ENCODE data around the gene SOD1. TPM values are rescaled to one million over a fixed set of nuclear protein-coding genes. Genes with fewer than 3 reads are reported as not detected.

The SOD1 gene
- total RNA-seq, 1 donor from 2014 or later: 236 TPM

DNA sequence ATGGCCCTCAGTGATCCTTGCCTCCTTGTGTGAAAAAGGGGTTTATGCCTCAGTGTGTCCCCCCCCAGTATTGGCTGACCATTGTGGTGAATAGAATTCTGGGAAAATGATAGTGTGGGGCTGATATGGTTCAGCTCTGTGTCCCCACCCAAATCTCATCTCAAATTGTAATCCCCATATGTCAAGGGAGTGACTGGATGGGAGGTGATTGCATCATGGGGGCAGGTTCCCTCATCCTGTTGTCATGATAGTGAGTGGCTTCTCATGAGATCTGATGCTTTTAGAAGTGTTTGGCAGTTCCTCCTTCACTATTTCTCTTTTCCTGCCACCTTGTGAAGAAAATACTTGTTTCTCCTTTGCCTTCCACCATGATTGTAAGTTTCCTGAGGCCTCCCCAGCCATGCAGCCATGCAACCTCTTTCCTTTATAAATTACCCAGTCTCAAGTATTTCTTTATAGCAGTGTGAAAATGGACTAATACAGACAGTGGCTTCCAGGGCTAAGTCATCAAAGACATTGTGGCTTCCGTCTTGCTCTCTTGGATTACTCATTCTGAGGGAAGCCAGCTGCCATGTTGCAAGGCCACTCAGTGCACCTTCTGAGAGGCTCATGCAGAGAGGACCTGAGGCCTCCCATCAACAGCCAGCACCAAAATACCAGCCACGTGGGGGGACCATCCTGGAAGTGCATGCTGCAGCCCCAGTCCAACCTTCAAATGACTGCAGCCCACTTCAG lies 40.6 kb upstream of the SOD1 start:
- Mint-ChIP-seq H3K9me3 (ENCODE audit: unreplicated experiment) (peaks cover 3% of the 10 kb centered on the region), H3K27ac (ENCODE audit: unreplicated experiment) (no peak overlapping the region), H3K27me3 (ENCODE audit: low read depth, unreplicated experiment) (no peaks in the 10 kb centered on the region), H3K36me3 (ENCODE audit: low read depth, unreplicated experiment) (no peaks in the 10 kb centered on the region), H3K4me1 (ENCODE audit: low read depth, unreplicated experiment) (no peaks in the 10 kb centered on the region), H3K4me3 (ENCODE audit: unreplicated experiment) (no peak overlapping the region)
- Histone ChIP-seq H3K4me1 (ENCODE audit: insufficient read depth, low read length) (no peaks in the 10 kb centered on the region), H3K27me3 (ENCODE audit: insufficient read depth, low read length) (no peaks in the 10 kb centered on the region), H4K20me1 (ENCODE audit: insufficient read depth, low read length) (no peaks in the 10 kb centered on the region), H2AFZ (ENCODE audit: low read depth, low read length) (no peak overlapping the region), H3K79me2 (ENCODE audit: insufficient read depth, low read length) (no peaks in the 10 kb centered on the region), H3K4me3 (ENCODE audit: insufficient read depth, low read depth, low read length) (no peak overlapping the region), H3K9me3 (ENCODE audit: insufficient read depth, low read depth, low read length) (peaks cover 6% of the 10 kb centered on the region), H3K9ac (ENCODE audit: low read length) (no peak overlapping the region), H3K27ac (ENCODE audit: low read depth, low read length) (no peak overlapping the region), H3K36me3 (ENCODE audit: insufficient read depth, low read length) (no peaks in the 10 kb centered on the region), H3K4me2 (ENCODE audit: low read length) (no peak overlapping the region)
- DNase-seq (ENCODE audit: low read depth) (no peak), FAIRE-seq (no peak)
- TF ChIP-seq, protein P1, sequence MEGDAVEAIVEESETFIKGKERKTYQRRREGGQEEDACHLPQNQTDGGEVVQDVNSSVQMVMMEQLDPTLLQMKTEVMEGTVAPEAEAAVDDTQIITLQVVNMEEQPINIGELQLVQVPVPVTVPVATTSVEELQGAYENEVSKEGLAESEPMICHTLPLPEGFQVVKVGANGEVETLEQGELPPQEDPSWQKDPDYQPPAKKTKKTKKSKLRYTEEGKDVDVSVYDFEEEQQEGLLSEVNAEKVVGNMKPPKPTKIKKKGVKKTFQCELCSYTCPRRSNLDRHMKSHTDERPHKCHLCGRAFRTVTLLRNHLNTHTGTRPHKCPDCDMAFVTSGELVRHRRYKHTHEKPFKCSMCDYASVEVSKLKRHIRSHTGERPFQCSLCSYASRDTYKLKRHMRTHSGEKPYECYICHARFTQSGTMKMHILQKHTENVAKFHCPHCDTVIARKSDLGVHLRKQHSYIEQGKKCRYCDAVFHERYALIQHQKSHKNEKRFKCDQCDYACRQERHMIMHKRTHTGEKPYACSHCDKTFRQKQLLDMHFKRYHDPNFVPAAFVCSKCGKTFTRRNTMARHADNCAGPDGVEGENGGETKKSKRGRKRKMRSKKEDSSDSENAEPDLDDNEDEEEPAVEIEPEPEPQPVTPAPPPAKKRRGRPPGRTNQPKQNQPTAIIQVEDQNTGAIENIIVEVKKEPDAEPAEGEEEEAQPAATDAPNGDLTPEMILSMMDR (IDR thresholded peaks at IDR 0.05; ENCODE audit: insufficient read depth, low read depth, low read length): no peak
- no peak for TF ChIP-seq EZH2 (IDR thresholded peaks at IDR 0.05; ENCODE audit: insufficient read depth, low read length)

DNA sequence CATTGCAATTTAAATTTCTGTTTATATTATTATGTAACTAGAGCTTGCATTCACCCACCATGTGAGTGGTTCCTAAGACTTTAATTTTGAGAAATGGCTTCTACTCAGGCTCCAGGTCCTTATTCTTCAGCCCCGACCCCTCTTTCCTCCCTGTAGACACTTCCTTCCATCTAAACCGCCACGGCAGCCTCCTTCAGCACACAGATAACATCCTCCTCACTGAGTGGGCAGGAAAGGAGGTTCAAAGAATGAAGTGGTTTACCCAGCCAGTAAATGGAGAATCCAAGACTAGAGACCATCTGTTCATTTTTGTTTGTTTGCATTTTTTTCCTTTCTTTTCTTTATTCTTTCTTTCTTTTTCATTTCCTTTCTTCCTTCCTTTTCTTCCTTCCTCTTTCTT lies 37.1 kb upstream of the SOD1 start:
- Mint-ChIP-seq H3K4me3 (ENCODE audit: unreplicated experiment) (no peak overlapping the region), H3K27ac (ENCODE audit: unreplicated experiment) (no peak overlapping the region), H3K27me3 (ENCODE audit: low read depth, unreplicated experiment) (no peaks in the 10 kb centered on the region), H3K36me3 (ENCODE audit: low read depth, unreplicated experiment) (no peaks in the 10 kb centered on the region), H3K4me1 (ENCODE audit: low read depth, unreplicated experiment) (no peaks in the 10 kb centered on the region), H3K9me3 (ENCODE audit: unreplicated experiment) (peaks cover 3% of the 10 kb centered on the region)
- no peak overlapping the region for H3K27ac ChIP-seq (ENCODE audit: low read depth, low read length)
- H3K36me3 ChIP-seq (ENCODE audit: insufficient read depth, low read length): no peaks in the 10 kb centered on the region
- TF ChIP-seq, protein P1 (IDR thresholded peaks at IDR 0.05; ENCODE audit: insufficient read depth, low read depth, low read length): no peak
- TF ChIP-seq EZH2 (IDR thresholded peaks at IDR 0.05; ENCODE audit: insufficient read depth, low read length): no peak
- no peak overlapping the region for H3K4me2 ChIP-seq (ENCODE audit: low read length)
- no peak for FAIRE-seq
- no peaks in the 10 kb centered on the region for H4K20me1 ChIP-seq (ENCODE audit: insufficient read depth, low read length)
- no peaks in the 10 kb centered on the region for H3K79me2 ChIP-seq (ENCODE audit: insufficient read depth, low read length)
- H3K9me3 ChIP-seq (ENCODE audit: insufficient read depth, low read depth, low read length): peaks cover 6% of the 10 kb centered on the region
- no peaks in the 10 kb centered on the region for H3K27me3 ChIP-seq (ENCODE audit: insufficient read depth, low read length)
- no peak overlapping the region for H3K4me3 ChIP-seq (ENCODE audit: insufficient read depth, low read depth, low read length)
- H3K9ac ChIP-seq (ENCODE audit: low read length): no peak overlapping the region
- DNase-seq (ENCODE audit: low read depth): no peak
- no peaks in the 10 kb centered on the region for H3K4me1 ChIP-seq (ENCODE audit: insufficient read depth, low read length)
- no peak overlapping the region for H2AFZ ChIP-seq (ENCODE audit: low read depth, low read length)

DNA sequence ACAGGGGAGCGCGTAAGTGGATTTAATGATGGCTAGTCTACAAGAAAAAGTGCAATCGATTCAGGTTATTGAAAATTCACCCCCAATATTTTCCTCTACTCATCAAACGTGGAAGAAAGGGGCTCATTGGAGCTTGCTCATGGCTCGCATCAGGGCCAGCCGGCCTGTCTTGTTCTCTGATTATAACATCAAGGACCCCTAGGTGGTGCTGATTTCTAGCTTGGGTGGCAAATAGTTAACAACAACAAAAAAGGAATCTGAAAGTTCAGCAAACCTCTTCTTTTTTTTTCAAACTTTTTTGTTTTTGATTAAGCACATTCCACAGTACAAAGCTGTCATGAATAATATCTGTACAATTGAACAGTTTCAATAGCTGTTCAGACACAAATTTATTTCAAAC lies 35.8 kb upstream of the SOD1 start:
- Histone ChIP-seq H3K9ac (ENCODE audit: low read length) (no peak overlapping the region), H3K27ac (ENCODE audit: low read depth, low read length) (no peak overlapping the region), H3K27me3 (ENCODE audit: insufficient read depth, low read length) (no peaks in the 10 kb centered on the region), H4K20me1 (ENCODE audit: insufficient read depth, low read length) (no peaks in the 10 kb centered on the region), H3K9me3 (ENCODE audit: insufficient read depth, low read depth, low read length) (peaks cover 6% of the 10 kb centered on the region), H3K36me3 (ENCODE audit: insufficient read depth, low read length) (no peaks in the 10 kb centered on the region), H3K4me1 (ENCODE audit: insufficient read depth, low read length) (no peaks in the 10 kb centered on the region), H3K4me3 (ENCODE audit: insufficient read depth, low read depth, low read length) (no peak overlapping the region), H3K4me2 (ENCODE audit: low read length) (no peak overlapping the region), H3K79me2 (ENCODE audit: insufficient read depth, low read length) (no peaks in the 10 kb centered on the region), H2AFZ (ENCODE audit: low read depth, low read length) (no peak overlapping the region)
- no peak overlapping the region for H3K27ac Mint-ChIP-seq (ENCODE audit: unreplicated experiment)
- no peak for FAIRE-seq
- H3K4me1 Mint-ChIP-seq (ENCODE audit: low read depth, unreplicated experiment): no peaks in the 10 kb centered on the region
- no peak for TF ChIP-seq EZH2 (IDR thresholded peaks at IDR 0.05; ENCODE audit: insufficient read depth, low read length)
- TF ChIP-seq, protein P1 (IDR thresholded peaks at IDR 0.05; ENCODE audit: insufficient read depth, low read depth, low read length): peak; percentile 4
- peaks cover 3% of the 10 kb centered on the region for H3K9me3 Mint-ChIP-seq (ENCODE audit: unreplicated experiment)
- no peak for DNase-seq (ENCODE audit: low read depth)
- no peak overlapping the region for H3K4me3 Mint-ChIP-seq (ENCODE audit: unreplicated experiment)
- no peaks in the 10 kb centered on the region for H3K27me3 Mint-ChIP-seq (ENCODE audit: low read depth, unreplicated experiment)
- H3K36me3 Mint-ChIP-seq (ENCODE audit: low read depth, unreplicated experiment): no peaks in the 10 kb centered on the region

All from astrocyte (in vitro differentiated cells and primary cell).